Endodermal cell (in vitro differentiated cells): ENCODE measurements around the gene COPS3. TPM values are rescaled to one million over a fixed set of nuclear protein-coding genes. Genes with fewer than 3 reads are reported as not detected.

Source experiments
- DNase-seq: peaks from one replicate; pipeline ENCODE4 v3.0.0-alpha.2; 2017
- H3K27ac ChIP-seq: 2 replicates; pipeline ENCODE4 v1.5.1; 2013; ENCODE audit warnings: mild to moderate bottlenecking, low read depth, low read length, moderate library complexity
- H3K27me3 ChIP-seq: 2 replicates; pipeline ENCODE4 v1.6.1; 2013; ENCODE audit warnings: mild to moderate bottlenecking, low read length, moderate library complexity; ENCODE audit not compliant: insufficient read depth, control insufficient read depth, poor library complexity, severe bottlenecking
- H3K36me3 ChIP-seq: 2 replicates; pipeline ENCODE4 v1.7.0; 2013; ENCODE audit warnings: mild to moderate bottlenecking, low read length, moderate library complexity; ENCODE audit not compliant: control insufficient read depth, insufficient read depth
- H3K4me1 ChIP-seq: one replicate; pipeline ENCODE4 v1.7.0; 2013; ENCODE audit warnings: low read length; ENCODE audit not compliant: control insufficient read depth, insufficient read depth
- H3K4me3 ChIP-seq: 2 replicates; pipeline ENCODE4 v1.5.1; 2013; ENCODE audit warnings: mild to moderate bottlenecking, low read length, moderate library complexity
- H3K9ac ChIP-seq: 2 replicates; pipeline ENCODE4 v1.6.1; 2013; ENCODE audit warnings: mild to moderate bottlenecking, low read length, moderate library complexity; ENCODE audit not compliant: poor library complexity, severe bottlenecking; ENCODE audit errors: extremely low read depth
- H3K9me3 ChIP-seq: 2 replicates; pipeline ENCODE4 v1.6.1; 2013; ENCODE audit warnings: mild to moderate bottlenecking, low read length, moderate library complexity; ENCODE audit not compliant: control insufficient read depth
- H3K27ac Mint-ChIP-seq: 2 replicates; pipeline ENCODE4 v1.8.0; 2020; ENCODE audit warnings: mixed read lengths
- H3K27me3 Mint-ChIP-seq: 2 replicates; pipeline ENCODE4 v1.8.0; 2021; ENCODE audit warnings: mild to moderate bottlenecking, mixed read lengths; ENCODE audit not compliant: insufficient read depth
- H3K36me3 Mint-ChIP-seq: 2 replicates; pipeline ENCODE4 v1.8.0; 2020; ENCODE audit warnings: low read depth, mixed read lengths
- H3K4me1 Mint-ChIP-seq: 2 replicates; pipeline ENCODE4 v1.8.0; 2020; ENCODE audit warnings: mixed read lengths
- H3K4me3 Mint-ChIP-seq: 2 replicates; pipeline ENCODE4 v1.8.0; 2020; ENCODE audit warnings: mild to moderate bottlenecking, moderate library complexity, mixed read lengths
- H3K9me3 Mint-ChIP-seq: 2 replicates; pipeline ENCODE4 v1.8.0; 2020; ENCODE audit warnings: mild to moderate bottlenecking, mixed read lengths
- WGBS, 2 experiments: methylation state at CpG; one replicate each; pipeline versions ENCODE4 v1.1.5 to v1.1.7; 2013; ENCODE audit warnings: missing lambda C conversion rate in 2 of 2, mixed read lengths in 1 of 2; ENCODE audit not compliant: insufficient coverage in 1 of 2, insufficient read length in 1 of 2; 5-methylcytosine and 5-hydroxymethylcytosine counted together
- total RNA-seq, 2 donors: library from RNA; stranded (reverse); fragmentation: NEBNext Ultra II Directional in 1 of 2; extraction: Animal tissue kit (Norgen Biotek cat#: 25700) in 1 of 2; gene quantifications; 2 replicates in 1 of 2; 3 replicates in 1 of 2; pipeline ENCODE4 v1.2.1, GENCODE V29; 2021
- TF ChIP-seq, protein P1 (sequence below): fragments of 200-600 bp; sonication (generic); conservative IDR thresholded peaks from 2 replicates; pipeline ENCODE4 v1.5.0; 2021; ENCODE audit warnings: antibody characterized with exemption, mild to moderate bottlenecking

Gene COPS3
- total RNA-seq, 2 donors from 2014 or later, result 63.1 to 67.5 TPM

- 80 to 100% methylated on average over 1 of the region's 1 CpG for WGBS, 2 experiments
- no peak overlapping the region for H3K27ac Mint-ChIP-seq
- H3K36me3 Mint-ChIP-seq, result peaks cover 7% of the 10 kb centered on the region
- H3K27me3 Mint-ChIP-seq, result no peaks in the 10 kb centered on the region
- Histone ChIP-seq H3K27me3 (no peaks in the 10 kb centered on the region), H3K9me3 (no peaks in the 10 kb centered on the region), H3K4me1 (no peaks in the 10 kb centered on the region), H3K36me3 (no peaks in the 10 kb centered on the region), H3K4me3 (no peak overlapping the region), H3K9ac (no peak overlapping the region), H3K27ac (no peak overlapping the region)
- TF ChIP-seq, protein P1, sequence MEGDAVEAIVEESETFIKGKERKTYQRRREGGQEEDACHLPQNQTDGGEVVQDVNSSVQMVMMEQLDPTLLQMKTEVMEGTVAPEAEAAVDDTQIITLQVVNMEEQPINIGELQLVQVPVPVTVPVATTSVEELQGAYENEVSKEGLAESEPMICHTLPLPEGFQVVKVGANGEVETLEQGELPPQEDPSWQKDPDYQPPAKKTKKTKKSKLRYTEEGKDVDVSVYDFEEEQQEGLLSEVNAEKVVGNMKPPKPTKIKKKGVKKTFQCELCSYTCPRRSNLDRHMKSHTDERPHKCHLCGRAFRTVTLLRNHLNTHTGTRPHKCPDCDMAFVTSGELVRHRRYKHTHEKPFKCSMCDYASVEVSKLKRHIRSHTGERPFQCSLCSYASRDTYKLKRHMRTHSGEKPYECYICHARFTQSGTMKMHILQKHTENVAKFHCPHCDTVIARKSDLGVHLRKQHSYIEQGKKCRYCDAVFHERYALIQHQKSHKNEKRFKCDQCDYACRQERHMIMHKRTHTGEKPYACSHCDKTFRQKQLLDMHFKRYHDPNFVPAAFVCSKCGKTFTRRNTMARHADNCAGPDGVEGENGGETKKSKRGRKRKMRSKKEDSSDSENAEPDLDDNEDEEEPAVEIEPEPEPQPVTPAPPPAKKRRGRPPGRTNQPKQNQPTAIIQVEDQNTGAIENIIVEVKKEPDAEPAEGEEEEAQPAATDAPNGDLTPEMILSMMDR, result no peak
- no peaks in the 10 kb centered on the region for H3K9me3 Mint-ChIP-seq
- no peak overlapping the region for H3K4me3 Mint-ChIP-seq
- DNase-seq, result no peak
- H3K4me1 Mint-ChIP-seq, result peaks cover 14% of the 10 kb centered on the region
Observed at GRCh38 chr17:17239832-17240231, 41.2 kb downstream of the COPS3 start.

GRCh38 chr17:17237026-17237799 lies 43.8 kb downstream of the COPS3 start, which contains the start of gene FLCN:
Gene FLCN, minus strand, starts transcription at chr17:17237168. Its CDS starts 9,031 bp downstream, at chr17:17228137.
- peak within 1 kb of the TSS; percentile 99 for H3K27ac Mint-ChIP-seq
- WGBS, 2 experiments, result 0 to 1% methylated on average over 29 to 53 of the region's 53 CpGs
- Histone ChIP-seq H3K9ac (peak within 1 kb of the TSS; percentile 100), H3K9me3 (no peaks in the 10 kb centered on the region), H3K4me3 (peak within 1 kb of the TSS; percentile 92), H3K27ac (peak within 1 kb of the TSS; percentile 100), H3K4me1 (no peaks in the 10 kb centered on the region), H3K36me3 (peaks cover 7% of the 10 kb centered on the region), H3K27me3 (no peaks in the 10 kb centered on the region)
- H3K4me1 Mint-ChIP-seq, result peaks cover 14% of the 10 kb centered on the region
- peaks cover 13% of the 10 kb centered on the region for H3K36me3 Mint-ChIP-seq
- TF ChIP-seq, protein P1, result no peak
- H3K27me3 Mint-ChIP-seq, result no peaks in the 10 kb centered on the region
- peak within 1 kb of the TSS; percentile 94 for H3K4me3 Mint-ChIP-seq
- peak; percentile 92 for DNase-seq
- H3K9me3 Mint-ChIP-seq, result no peaks in the 10 kb centered on the region

- H3K36me3 ChIP-seq, result peaks cover 15% of the 10 kb centered on the region
- peaks cover 16% of the 10 kb centered on the region for H3K36me3 Mint-ChIP-seq
- H3K4me1 Mint-ChIP-seq, result peaks cover 14% of the 10 kb centered on the region
- peak overlapping the region; percentile 100 for H3K9ac ChIP-seq
- H3K27me3 Mint-ChIP-seq, result no peaks in the 10 kb centered on the region
- peak overlapping the region; percentile 94 for H3K4me3 Mint-ChIP-seq
- no peaks in the 10 kb centered on the region for H3K4me1 ChIP-seq
- TF ChIP-seq, protein P1, result no peak
- no peaks in the 10 kb centered on the region for H3K9me3 ChIP-seq
- DNase-seq, result no peak
- peak overlapping the region; percentile 92 for H3K4me3 ChIP-seq
- peak overlapping the region; percentile 100 for H3K27ac ChIP-seq
- WGBS, 2 experiments, result 2 to 5% methylated on average over 9 to 31 of the region's 31 CpGs
- H3K27me3 ChIP-seq, result no peaks in the 10 kb centered on the region
- peak overlapping the region; percentile 99 for H3K27ac Mint-ChIP-seq
- no peaks in the 10 kb centered on the region for H3K9me3 Mint-ChIP-seq
Observed at GRCh38 chr17:17236295-17237025, 44.6 kb downstream of the COPS3 start.
